Right hindlimb (tissue), 1 donor: ENCODE data around the gene PKP4.

Experiments used
- DNase-seq: peaks from one replicate; pipeline ENCODE4 v3.0.0-alpha.2; 2018

PKP4 gene

GRCh38 chr2:158722266-158723105 lies 265.7 kb downstream of the PKP4 start:
- DNase-seq, result no peak

GRCh38 chr2:158723181-158723838 lies 266.6 kb downstream of the PKP4 start:
- DNase-seq, result peak; percentile 57

- DNase-seq, result no peak
Observed at GRCh38 chr2:158723921-158724802, 267.4 kb downstream of the PKP4 start.

GRCh38 chr2:158724803-158725381 lies 268.1 kb downstream of the PKP4 start:
- no peak for DNase-seq

GRCh38 chr2:158725441-158725891 lies 268.7 kb downstream of the PKP4 start:
- DNase-seq, result no peak

GRCh38 chr2:158726911-158727592 lies 270.3 kb downstream of the PKP4 start:
- DNase-seq, result peak; percentile 53

GRCh38 chr2:158728422-158728821 lies 271.7 kb downstream of the PKP4 start:
- DNase-seq, result no peak

GRCh38 chr2:158729451-158729850 lies 272.7 kb downstream of the PKP4 start:
- no peak for DNase-seq

GRCh38 chr2:158729873-158730620 lies 273.3 kb downstream of the PKP4 start:
- DNase-seq, result no peak

- DNase-seq, result no peak
Observed at GRCh38 chr2:158730621-158731140, 273.9 kb downstream of the PKP4 start.

GRCh38 chr2:158731386-158731785 lies 274.6 kb downstream of the PKP4 start:
- DNase-seq, result no peak
